PC-9 (cell line): Measurements from ENCODE around the gene LIMK1. TPM values are rescaled to one million over a fixed set of nuclear protein-coding genes. Genes with fewer than 3 reads are reported as not detected.

ENCODE experiments used
- BruUV-seq: library from RNA; stranded (reverse); fragments of 400-500 nt; replicated peaks from 2 replicates; lab custom pipeline; 2021; lab: Mats Ljungman, UMichigan
- CTCF ChIA-PET: fragments of 300-600 bp; sonication (Branson Sonifier 250); formaldehyde crosslinking; loops from one replicate; lab custom pipeline; 2022; ENCODE audit warnings: antibody characterized with exemption; lab: Charles Lee
- POLR2A ChIA-PET: fragments of 300-600 bp; sonication (Branson Sonifier 250); formaldehyde crosslinking; loops from one replicate; lab custom pipeline; 2022; ENCODE audit warnings: antibody characterized with exemption; ENCODE audit not compliant: unreplicated experiment; lab: Charles Lee
- DNase-seq, 2 experiments: peaks; one replicate each; pipeline versions ENCODE4 v3.0.0 to v3.0.0-alpha.2; 2015 to 2022; ENCODE audit warnings: mixed read lengths in 1 of 2
- H2AFZ ChIP-seq: fragments of 200-600 bp; sonication (generic); 2 replicates; pipeline ENCODE4 v1.8.1; 2017; ENCODE audit warnings: antibody characterized with exemption
- H3F3A ChIP-seq: fragments of 200-600 bp; sonication (generic); 2 replicates; pipeline ENCODE4 v1.8.1; 2017; ENCODE audit warnings: antibody characterized with exemption, mild to moderate bottlenecking, low read depth; ENCODE audit not compliant: insufficient read depth
- H3K27ac ChIP-seq: fragments of 200-600 bp; sonication (generic); 2 replicates; pipeline ENCODE4 v1.6.1; 2016; ENCODE audit warnings: mixed run types
- H3K27me3 ChIP-seq: fragments of 200-600 bp; sonication (generic); 2 replicates; pipeline ENCODE4 v1.6.1; 2016; ENCODE audit warnings: low read depth, mixed run types; ENCODE audit not compliant: insufficient read depth
- H3K36me3 ChIP-seq: fragments of 200-600 bp; sonication (generic); 2 replicates; pipeline ENCODE4 v1.6.1; 2016; ENCODE audit warnings: low read depth, mixed run types
- H3K4me1 ChIP-seq: fragments of 200-600 bp; sonication (generic); replicated peaks from 2 replicates; pipeline ENCODE4 v1.6.1; 2016; ENCODE audit warnings: mixed run types; ENCODE audit not compliant: insufficient read depth
- H3K4me2 ChIP-seq: fragments of 200-600 bp; sonication (generic); 2 replicates; pipeline ENCODE4 v1.6.1; 2017; ENCODE audit warnings: mixed run types
- H3K4me3 ChIP-seq: fragments of 200-600 bp; sonication (generic); 2 replicates; pipeline ENCODE4 v1.6.1; 2016; ENCODE audit warnings: mixed run types
- H3K79me2 ChIP-seq: fragments of 200-600 bp; sonication (generic); 2 replicates; pipeline ENCODE4 v1.6.1; 2017; ENCODE audit warnings: low read depth, mixed run types
- H3K9me2 ChIP-seq: fragments of 200-600 bp; sonication (generic); 2 replicates; pipeline ENCODE4 v1.8.1; 2017; ENCODE audit warnings: mild to moderate bottlenecking; ENCODE audit not compliant: insufficient read depth
- H3K9me3 ChIP-seq: fragments of 200-600 bp; sonication (generic); 2 replicates; pipeline ENCODE4 v1.8.1; 2016; ENCODE audit warnings: low read depth; ENCODE audit not compliant: insufficient read depth
- H4K20me1 ChIP-seq: fragments of 200-600 bp; sonication (generic); 2 replicates; pipeline ENCODE4 v1.8.1; 2017; ENCODE audit not compliant: insufficient read depth
- CTCF ChIP-seq: fragments of 200-600 bp; sonication (generic); conservative IDR thresholded peaks from 2 replicates; pipeline ENCODE4 v1.6.1; 2017; ENCODE audit warnings: mixed run types, antibody characterized with exemption, mild to moderate bottlenecking, moderate library complexity
- EZH2 ChIP-seq: fragments of 200-600 bp; sonication (generic); IDR thresholded peaks from 2 replicates; pipeline ENCODE4 v1.8.0; 2017; ENCODE audit warnings: antibody characterized with exemption, low read depth
- intact Hi-C: fragments of 100-400 bp; cut with micrococcal nuclease; formaldehyde crosslinking; loops from one replicate; pipeline ENCODE4 v1.10.0; 2022; ENCODE audit not compliant: unreplicated experiment
- total RNA-seq: library from RNA; stranded (reverse); gene quantifications from 2 replicates; pipeline ENCODE4 v1.2.3, GENCODE V29; 2021

LIMK1 gene
- total RNA-seq, 1 experiment from 2014 or later = 148 TPM

GRCh38 chr7:74143383-74143782 lies 59.8 kb downstream of the LIMK1 start:
- Histone ChIP-seq H3F3A (peaks cover 33% of the 10 kb centered on the region), H3K9me3 (peaks cover 15% of the 10 kb centered on the region; the same call in 1 of the 2 replicates), H3K4me3 (no peak overlapping the region), H3K4me2 (no peak overlapping the region), H3K4me1 (peaks cover 30% of the 10 kb centered on the region), H3K27me3 (no peaks in the 10 kb centered on the region), H3K27ac (no peak overlapping the region), H3K9me2 (no peaks in the 10 kb centered on the region), H4K20me1 (no peaks in the 10 kb centered on the region), H2AFZ (no peak overlapping the region), H3K36me3 (no peaks in the 10 kb centered on the region), H3K79me2 (no peaks in the 10 kb centered on the region)
- intact Hi-C loops = no loop called here
- CTCF ChIA-PET = no interaction called here
- DNase-seq = no peak
- POLR2A ChIA-PET = interaction anchor here (0.6 kb wide), 1 partner anchor 10 kb away, joined by 6 read pairs; no protein-coding TSS in a partner anchor
- BruUV-seq = no TSS peak
- no peak for TF ChIP-seq CTCF
- no peak for TF ChIP-seq EZH2

- intact Hi-C loops = no loop called here
- Histone ChIP-seq H3K27me3 (no peaks in the 10 kb centered on the region), H3F3A (peaks cover 5% of the 10 kb centered on the region; the same call in 1 of the 2 replicates), H3K27ac (no peak overlapping the region), H3K4me3 (no peak overlapping the region), H3K36me3 (no peaks in the 10 kb centered on the region), H4K20me1 (no peaks in the 10 kb centered on the region), H2AFZ (no peak overlapping the region), H3K9me2 (no peaks in the 10 kb centered on the region), H3K79me2 (no peaks in the 10 kb centered on the region), H3K4me1 (peaks cover 7% of the 10 kb centered on the region), H3K4me2 (no peak overlapping the region), H3K9me3 (peaks cover 7% of the 10 kb centered on the region; the same call in 1 of the 2 replicates)
- TF ChIP-seq EZH2 (no peak), CTCF (no peak)
- CTCF ChIA-PET = no interaction called here
- no peak for DNase-seq
- POLR2A ChIA-PET = no interaction called here
- BruUV-seq = no TSS peak
These were observed 64.9 kb downstream of the LIMK1 start for GRCh38 chr7:74148491-74148890.

GRCh38 chr7:74149071-74149470 lies 65.5 kb downstream of the LIMK1 start:
- Histone ChIP-seq H3K79me2 (no peaks in the 10 kb centered on the region), H3K27me3 (no peaks in the 10 kb centered on the region), H3K4me3 (no peak overlapping the region), H3K9me3 (peaks cover 4% of the 10 kb centered on the region; the same call in 1 of the 2 replicates), H3K36me3 (no peaks in the 10 kb centered on the region), H3K4me2 (no peak overlapping the region), H3K4me1 (peaks cover 12% of the 10 kb centered on the region), H2AFZ (no peak overlapping the region), H3F3A (peaks cover 8% of the 10 kb centered on the region), H3K27ac (no peak overlapping the region), H3K9me2 (no peaks in the 10 kb centered on the region), H4K20me1 (no peaks in the 10 kb centered on the region)
- intact Hi-C loops = no loop called here
- no TSS peak for BruUV-seq
- ChIA-PET CTCF (no interaction called here), POLR2A (no interaction called here)
- DNase-seq = no peak
- TF ChIP-seq EZH2 (no peak), CTCF (no peak)
